ENCODE measurements around the gene KDM7A. TPM values are rescaled to one million over a fixed set of nuclear protein-coding genes. Genes with fewer than 3 reads are reported as not detected.

Gene KDM7A
- total and polyA plus RNA-seq, 10 donors, result 2.5 to 41.5 (median 22.1) TPM

DNA sequence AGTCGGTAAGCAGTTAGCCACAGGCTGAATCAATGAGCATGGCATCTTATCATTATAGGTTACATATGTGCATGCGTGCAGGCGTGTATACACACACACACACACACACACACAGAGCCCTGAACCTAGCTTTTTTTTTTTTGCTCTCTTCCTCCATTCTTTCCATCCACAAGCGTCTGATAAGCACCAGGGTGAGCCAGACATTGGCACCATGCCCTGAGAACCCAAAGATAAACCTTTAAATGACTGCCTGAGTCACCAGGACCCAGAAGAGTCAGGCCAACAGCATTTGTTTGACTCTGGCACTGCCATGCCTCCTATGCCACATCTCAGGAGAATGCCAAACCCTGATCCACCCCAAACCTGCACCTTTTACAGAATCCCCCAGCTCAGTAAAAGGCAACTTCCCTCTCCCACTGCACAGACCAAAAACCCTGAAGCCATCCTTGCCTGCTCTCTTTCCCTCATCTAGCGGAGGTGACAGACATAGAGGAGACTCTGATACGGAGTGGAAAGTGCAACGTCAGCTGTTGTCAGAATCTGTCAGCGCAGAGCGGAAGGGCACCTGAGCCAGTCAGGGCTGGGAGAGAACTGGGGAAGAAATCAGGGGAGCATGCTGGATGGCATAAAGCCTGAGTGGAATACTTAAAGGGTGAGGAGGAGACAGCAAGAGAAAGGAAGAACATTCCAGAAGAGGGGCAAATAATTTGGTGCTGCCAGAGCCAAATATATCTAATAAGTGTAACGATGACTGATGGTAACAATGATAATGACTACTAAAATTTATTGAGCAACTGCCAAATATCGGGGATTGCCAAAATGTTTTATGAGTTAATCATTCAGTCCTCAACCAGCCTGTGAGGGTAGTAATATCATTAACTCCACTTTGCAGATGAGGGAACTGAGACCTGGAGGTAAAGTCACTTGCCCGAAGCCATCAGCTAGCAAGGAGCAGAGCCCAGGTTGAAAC lies 117.2 kb downstream of the KDM7A start:
- no peak for DNase-seq

DNA sequence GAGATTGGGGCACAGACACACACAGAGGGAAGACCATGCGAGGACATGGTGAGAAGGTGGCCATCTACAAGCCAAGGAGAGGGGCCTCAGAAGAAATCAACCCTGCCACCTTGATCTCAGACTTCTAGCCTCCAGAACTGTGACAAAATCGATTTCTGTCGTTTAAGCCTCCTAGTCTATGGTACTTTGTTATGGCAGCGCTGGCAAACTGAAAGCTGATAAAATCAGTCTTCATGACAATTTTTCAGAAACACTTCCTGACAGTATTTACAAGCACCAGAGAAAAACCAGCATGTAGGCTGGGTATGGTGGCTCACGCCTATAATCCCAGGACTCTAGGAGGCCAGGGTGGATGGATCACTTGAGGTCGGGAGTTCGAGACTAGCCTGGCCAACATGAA lies 118.3 kb downstream of the KDM7A start:
- 72 to 81% (median 75%) methylated on average over 7 of the region's 7 CpGs for WGBS, 5 donors
- Histone ChIP-seq H3K9me3 (no peaks in the 10 kb centered on the region), H3K27ac (no peak overlapping the region), H3K4me3 (no peak overlapping the region), H3K27me3 (replicated peaks in 1 of 7) (no peaks in the 10 kb centered on the region), H3K4me1 (peaks cover 32 to 92% (median 54%) of the 10 kb centered on the region in 6 donors), H3K36me3 (peaks cover 0 to 46% (median 10%) of the 10 kb centered on the region in 6 donors)
- intact Hi-C loops (cut with DNase I; ENCODE audit: low total_unique reads), result no loop called here
- TF ChIP-seq, protein P1, sequence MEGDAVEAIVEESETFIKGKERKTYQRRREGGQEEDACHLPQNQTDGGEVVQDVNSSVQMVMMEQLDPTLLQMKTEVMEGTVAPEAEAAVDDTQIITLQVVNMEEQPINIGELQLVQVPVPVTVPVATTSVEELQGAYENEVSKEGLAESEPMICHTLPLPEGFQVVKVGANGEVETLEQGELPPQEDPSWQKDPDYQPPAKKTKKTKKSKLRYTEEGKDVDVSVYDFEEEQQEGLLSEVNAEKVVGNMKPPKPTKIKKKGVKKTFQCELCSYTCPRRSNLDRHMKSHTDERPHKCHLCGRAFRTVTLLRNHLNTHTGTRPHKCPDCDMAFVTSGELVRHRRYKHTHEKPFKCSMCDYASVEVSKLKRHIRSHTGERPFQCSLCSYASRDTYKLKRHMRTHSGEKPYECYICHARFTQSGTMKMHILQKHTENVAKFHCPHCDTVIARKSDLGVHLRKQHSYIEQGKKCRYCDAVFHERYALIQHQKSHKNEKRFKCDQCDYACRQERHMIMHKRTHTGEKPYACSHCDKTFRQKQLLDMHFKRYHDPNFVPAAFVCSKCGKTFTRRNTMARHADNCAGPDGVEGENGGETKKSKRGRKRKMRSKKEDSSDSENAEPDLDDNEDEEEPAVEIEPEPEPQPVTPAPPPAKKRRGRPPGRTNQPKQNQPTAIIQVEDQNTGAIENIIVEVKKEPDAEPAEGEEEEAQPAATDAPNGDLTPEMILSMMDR (IDR thresholded peaks at IDR 0.05 in 8 of 11, conservative IDR thresholded peaks at IDR 0.05 in 3 of 11), result no peak
- no peak for TF ChIP-seq POLR2A (IDR thresholded peaks at IDR 0.05)
- TF ChIP-seq POLR2AphosphoS5 (IDR thresholded peaks at IDR 0.05), result no peak
- no peak for DNase-seq

More for the DNA sequence above, 117.2 kb downstream of the KDM7A start:
- Histone ChIP-seq H3K27ac (peak overlapping the region in 6 of 8 donors; percentile 38 to 98 (median 94)), H3K27me3 (replicated peaks in 1 of 7) (no peaks in the 10 kb centered on the region), H3K4me1 (peaks cover 27 to 86% (median 45%) of the 10 kb centered on the region in 6 donors), H3K9me3 (no peaks in the 10 kb centered on the region), H3K4me3 (no peak overlapping the region), H3K36me3 (peaks cover 0 to 35% (median 10%) of the 10 kb centered on the region in 6 donors)
- WGBS, 5 donors, result 75 to 87% (median 82%) methylated on average over 12 of the region's 12 CpGs
- intact Hi-C loops (cut with DNase I; ENCODE audit: low total_unique reads), result no loop called here
- no peak for TF ChIP-seq POLR2AphosphoS5 (IDR thresholded peaks at IDR 0.05)
- TF ChIP-seq POLR2A (IDR thresholded peaks at IDR 0.05), result no peak
- TF ChIP-seq, protein P1 (IDR thresholded peaks at IDR 0.05 in 8 of 11, conservative IDR thresholded peaks at IDR 0.05 in 3 of 11), result no peak

DNA sequence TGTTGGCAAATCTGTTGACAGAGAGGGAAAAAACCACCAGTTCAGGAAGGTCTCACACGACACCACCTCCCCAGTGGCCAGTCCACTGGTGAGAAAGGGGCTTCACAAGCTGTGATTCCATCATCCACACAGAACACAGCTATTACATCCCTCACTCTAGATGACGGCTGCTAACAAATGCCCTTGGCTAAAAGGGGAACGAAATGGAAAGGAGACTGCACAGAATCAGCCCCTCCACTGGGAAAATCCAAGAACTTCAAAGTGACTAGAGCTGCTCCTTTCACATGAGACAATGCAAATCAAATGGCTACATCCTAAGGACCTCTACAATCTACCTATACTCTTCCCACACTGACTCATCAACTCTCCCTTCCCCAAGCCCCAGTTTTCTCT lies 119.6 kb downstream of the KDM7A start:
- no peak for DNase-seq
- TF ChIP-seq POLR2A (IDR thresholded peaks at IDR 0.05), result no peak
- TF ChIP-seq POLR2AphosphoS5 (IDR thresholded peaks at IDR 0.05), result no peak
- TF ChIP-seq, protein P1 (IDR thresholded peaks at IDR 0.05 in 8 of 11, conservative IDR thresholded peaks at IDR 0.05 in 3 of 11), result no peak
- 88 to 98% (median 95%) methylated on average over 3 of the region's 3 CpGs for WGBS, 5 donors
- Histone ChIP-seq H3K27me3 (replicated peaks in 1 of 7) (no peaks in the 10 kb centered on the region), H3K36me3 (peaks cover 0 to 59% (median 10%) of the 10 kb centered on the region in 6 donors), H3K4me1 (peaks cover 32 to 100% (median 51%) of the 10 kb centered on the region in 6 donors), H3K9me3 (no peaks in the 10 kb centered on the region), H3K27ac (peak overlapping the region in 1 of 8 donors; percentile 26), H3K4me3 (no peak overlapping the region)
- intact Hi-C loops (cut with DNase I; ENCODE audit: low total_unique reads), result no loop called here

Measured in spleen (tissue), 11 donors.